Endodermal cell (in vitro differentiated cells): Measurements from ENCODE around the gene PRPF18. TPM values are rescaled to one million over a fixed set of nuclear protein-coding genes. Genes with fewer than 3 reads are reported as not detected.

ENCODE experiments used
- DNase-seq: peaks from one replicate; pipeline ENCODE4 v3.0.0-alpha.2; 2017
- H3K27ac ChIP-seq: 2 replicates; pipeline ENCODE4 v1.5.1; 2013; ENCODE audit warnings: mild to moderate bottlenecking, low read depth, low read length, moderate library complexity
- H3K27me3 ChIP-seq: 2 replicates; pipeline ENCODE4 v1.6.1; 2013; ENCODE audit warnings: mild to moderate bottlenecking, low read length, moderate library complexity; ENCODE audit not compliant: insufficient read depth, control insufficient read depth, poor library complexity, severe bottlenecking
- H3K36me3 ChIP-seq: 2 replicates; pipeline ENCODE4 v1.7.0; 2013; ENCODE audit warnings: mild to moderate bottlenecking, low read length, moderate library complexity; ENCODE audit not compliant: control insufficient read depth, insufficient read depth
- H3K4me1 ChIP-seq: one replicate; pipeline ENCODE4 v1.7.0; 2013; ENCODE audit warnings: low read length; ENCODE audit not compliant: control insufficient read depth, insufficient read depth
- H3K4me3 ChIP-seq: 2 replicates; pipeline ENCODE4 v1.5.1; 2013; ENCODE audit warnings: mild to moderate bottlenecking, low read length, moderate library complexity
- H3K9ac ChIP-seq: 2 replicates; pipeline ENCODE4 v1.6.1; 2013; ENCODE audit warnings: mild to moderate bottlenecking, low read length, moderate library complexity; ENCODE audit not compliant: poor library complexity, severe bottlenecking; ENCODE audit errors: extremely low read depth
- H3K9me3 ChIP-seq: 2 replicates; pipeline ENCODE4 v1.6.1; 2013; ENCODE audit warnings: mild to moderate bottlenecking, low read length, moderate library complexity; ENCODE audit not compliant: control insufficient read depth
- H3K27ac Mint-ChIP-seq: 2 replicates; pipeline ENCODE4 v1.8.0; 2020; ENCODE audit warnings: mixed read lengths
- H3K27me3 Mint-ChIP-seq: 2 replicates; pipeline ENCODE4 v1.8.0; 2021; ENCODE audit warnings: mild to moderate bottlenecking, mixed read lengths; ENCODE audit not compliant: insufficient read depth
- H3K36me3 Mint-ChIP-seq: 2 replicates; pipeline ENCODE4 v1.8.0; 2020; ENCODE audit warnings: low read depth, mixed read lengths
- H3K4me1 Mint-ChIP-seq: 2 replicates; pipeline ENCODE4 v1.8.0; 2020; ENCODE audit warnings: mixed read lengths
- H3K4me3 Mint-ChIP-seq: 2 replicates; pipeline ENCODE4 v1.8.0; 2020; ENCODE audit warnings: mild to moderate bottlenecking, moderate library complexity, mixed read lengths
- H3K9me3 Mint-ChIP-seq: 2 replicates; pipeline ENCODE4 v1.8.0; 2020; ENCODE audit warnings: mild to moderate bottlenecking, mixed read lengths
- CTCF ChIP-seq: fragments of 200-600 bp; sonication (generic); conservative IDR thresholded peaks from 2 replicates; pipeline ENCODE4 v1.5.0; 2021; ENCODE audit warnings: antibody characterized with exemption, mild to moderate bottlenecking
- WGBS, 2 experiments: methylation state at CpG; one replicate each; pipeline versions ENCODE4 v1.1.5 to v1.1.7; 2013; ENCODE audit warnings: missing lambda C conversion rate in 2 of 2, mixed read lengths in 1 of 2; ENCODE audit not compliant: insufficient coverage in 1 of 2, insufficient read length in 1 of 2; 5-methylcytosine and 5-hydroxymethylcytosine counted together
- total RNA-seq, 2 donors: library from RNA; stranded (reverse); fragmentation: NEBNext Ultra II Directional in 1 of 2; extraction: Animal tissue kit (Norgen Biotek cat#: 25700) in 1 of 2; gene quantifications; 2 replicates in 1 of 2; 3 replicates in 1 of 2; pipeline ENCODE4 v1.2.1, GENCODE V29; 2021

PRPF18 gene
- total RNA-seq, 2 donors from 2014 or later = 19.1 to 20.4 TPM

DNA sequence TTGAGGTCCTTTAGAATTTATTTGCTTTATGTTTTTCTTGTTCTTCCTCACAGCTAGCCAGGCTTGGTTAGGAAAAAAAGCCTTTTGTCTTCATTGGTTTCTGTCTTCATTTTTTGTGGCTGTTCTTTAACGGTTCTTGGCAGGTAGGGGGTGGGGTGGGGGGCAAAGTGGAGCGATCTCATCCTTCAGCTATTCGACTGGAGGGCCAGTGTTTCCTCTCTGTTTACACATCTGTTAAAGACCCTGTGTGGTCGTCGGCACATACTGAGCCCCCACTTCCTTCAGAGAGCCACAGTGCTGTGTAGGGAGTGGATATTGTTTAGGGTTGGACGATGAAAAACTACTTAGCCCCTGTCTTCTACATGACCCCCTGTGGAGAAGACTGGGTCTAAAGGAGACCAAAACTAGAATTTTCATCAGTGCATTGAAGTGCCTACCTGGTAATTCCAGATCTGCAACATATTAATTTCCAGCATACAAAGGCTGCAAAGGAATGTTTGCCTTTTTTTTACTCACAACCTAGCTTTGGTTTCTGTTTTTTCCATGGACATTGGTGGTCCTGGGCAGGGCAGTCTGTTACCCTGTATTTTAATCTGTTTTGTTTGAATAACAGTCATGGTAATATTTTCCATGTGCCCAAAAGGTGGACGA lies 29.0 kb downstream of the PRPF18 start:
- H3K27me3 Mint-ChIP-seq = no peaks in the 10 kb centered on the region
- H3K4me1 ChIP-seq = peaks cover 8% of the 10 kb centered on the region
- no peaks in the 10 kb centered on the region for H3K9me3 ChIP-seq
- H3K27ac Mint-ChIP-seq = peak overlapping the region; percentile 85
- peak overlapping the region; percentile 28 for H3K4me3 ChIP-seq
- H3K27ac ChIP-seq = peak overlapping the region; percentile 34
- H3K27me3 ChIP-seq = no peaks in the 10 kb centered on the region
- WGBS, 2 experiments = 30 to 63% methylated on average over 2 to 7 of the region's 7 CpGs
- peak overlapping the region; percentile 49 for H3K9ac ChIP-seq
- TF ChIP-seq CTCF = no peak
- peaks cover 29% of the 10 kb centered on the region for H3K36me3 Mint-ChIP-seq
- H3K4me1 Mint-ChIP-seq = peaks cover 21% of the 10 kb centered on the region
- DNase-seq = peak; percentile 70
- H3K36me3 ChIP-seq = peaks cover 45% of the 10 kb centered on the region
- H3K4me3 Mint-ChIP-seq = no peak overlapping the region
- H3K9me3 Mint-ChIP-seq = no peaks in the 10 kb centered on the region

DNA sequence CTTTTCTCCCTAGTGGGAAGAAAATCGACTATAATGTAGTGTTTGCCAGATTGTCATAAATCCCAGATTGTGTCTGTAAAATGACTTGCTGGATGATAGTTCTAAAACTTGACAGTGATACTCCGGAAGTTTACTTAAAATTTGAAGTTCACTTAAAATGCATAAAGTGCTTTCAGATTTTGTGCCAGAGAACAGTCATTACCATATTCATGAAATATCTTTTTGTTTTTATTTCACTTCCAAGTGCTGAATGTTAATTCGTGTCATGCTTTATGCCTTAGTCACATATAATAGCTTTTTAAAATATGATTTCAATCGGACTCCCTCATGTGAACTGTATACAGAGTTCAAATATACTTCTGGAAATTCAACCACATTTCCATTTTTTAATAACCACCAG lies 30.4 kb downstream of the PRPF18 start:
- 84 to 94% methylated on average over 4 of the region's 4 CpGs for WGBS, 2 experiments
- Mint-ChIP-seq H3K4me1 (peaks cover 21% of the 10 kb centered on the region), H3K4me3 (no peak overlapping the region), H3K27me3 (no peaks in the 10 kb centered on the region), H3K9me3 (no peaks in the 10 kb centered on the region), H3K36me3 (peaks cover 25% of the 10 kb centered on the region), H3K27ac (no peak overlapping the region)
- Histone ChIP-seq H3K9ac (no peak overlapping the region), H3K4me1 (peaks cover 8% of the 10 kb centered on the region), H3K27ac (no peak overlapping the region), H3K4me3 (no peak overlapping the region), H3K9me3 (no peaks in the 10 kb centered on the region), H3K27me3 (no peaks in the 10 kb centered on the region), H3K36me3 (peaks cover 31% of the 10 kb centered on the region)
- TF ChIP-seq CTCF = no peak
- DNase-seq = no peak

- H3K27ac Mint-ChIP-seq = no peak overlapping the region
- H3K36me3 Mint-ChIP-seq = peaks cover 24% of the 10 kb centered on the region
- peaks cover 8% of the 10 kb centered on the region for H3K27me3 Mint-ChIP-seq
- H3K9me3 Mint-ChIP-seq = no peaks in the 10 kb centered on the region
- Histone ChIP-seq H3K27ac (no peak overlapping the region), H3K4me1 (peaks cover 3% of the 10 kb centered on the region), H3K27me3 (peaks cover 5% of the 10 kb centered on the region), H3K9me3 (no peaks in the 10 kb centered on the region), H3K4me3 (no peak overlapping the region), H3K9ac (no peak overlapping the region), H3K36me3 (peaks cover 17% of the 10 kb centered on the region)
- TF ChIP-seq CTCF = no peak
- H3K4me3 Mint-ChIP-seq = no peak overlapping the region
- H3K4me1 Mint-ChIP-seq = no peaks in the 10 kb centered on the region
- no peak for DNase-seq
- 89 to 98% methylated on average over 1 to 2 of the region's 2 CpGs for WGBS, 2 experiments
These were observed 35.2 kb downstream of the PRPF18 start for GRCh38 chr10:13621931-13622330.
